GM21529 (cell line): ENCODE results near the gene POLRMT.

Source experiments
- ATAC-seq: cut with Tn5 transposase; IDR thresholded peaks from one replicate; pipeline ENCODE4 v1.9.1; 2021; ENCODE audit not compliant: unreplicated experiment

The POLRMT gene

GRCh38 chr19:648305-648704, 15.0 kb upstream of the POLRMT start:
- no peak for ATAC-seq

- no peak for ATAC-seq
Observed at GRCh38 chr19:647566-648284, 14.4 kb upstream of the POLRMT start.

GRCh38 chr19:646779-647565, 13.6 kb upstream of the POLRMT start:
- no peak for ATAC-seq

- no peak for ATAC-seq
Observed at GRCh38 chr19:645912-646778, 12.8 kb upstream of the POLRMT start.

- ATAC-seq: no peak
Observed at GRCh38 chr19:644789-645188, 11.5 kb upstream of the POLRMT start.

- no peak for ATAC-seq
Observed at GRCh38 chr19:644363-644762, 11.0 kb upstream of the POLRMT start.

GRCh38 chr19:643736-644135, 10.4 kb upstream of the POLRMT start:
- no peak for ATAC-seq

- no peak for ATAC-seq
Observed at GRCh38 chr19:642767-643727, 9.7 kb upstream of the POLRMT start.

- no peak for ATAC-seq
Observed at GRCh38 chr19:641702-642101, 8.4 kb upstream of the POLRMT start.

- no peak for ATAC-seq
Observed at GRCh38 chr19:640606-641189, 7.4 kb upstream of the POLRMT start.

GRCh38 chr19:640161-640558, 6.8 kb upstream of the POLRMT start:
- ATAC-seq: no peak

GRCh38 chr19:639253-640160, 6.2 kb upstream of the POLRMT start, which contains the start of gene FGF22:
TSS of gene FGF22 (plus strand) at chr19:639879. CDS start at chr19:639926, 47 bp downstream.
- ATAC-seq: peak; percentile 48

- ATAC-seq: no peak
Observed at GRCh38 chr19:638906-639252, 5.5 kb upstream of the POLRMT start.

- ATAC-seq: no peak
Observed at GRCh38 chr19:634975-635652, 1.8 kb upstream of the POLRMT start.

- ATAC-seq: no peak
Observed at GRCh38 chr19:633786-634639, 676 bp upstream of the POLRMT start.

GRCh38 chr19:632579-633067, 714 bp downstream of the POLRMT start:
- ATAC-seq: peak; percentile 18

GRCh38 chr19:629961-630714, 3.2 kb downstream of the POLRMT start:
- no peak for ATAC-seq
